SKM-1 (cell line): Measurements from ENCODE around the gene YPEL1.
"Not testable (repeated sequence)": the region's sequence is repeated elsewhere in the genome, so short reads cannot be mapped to it uniquely, and the experiment has no call there.

Experiments used
- DNase-seq: peaks from one replicate; lab custom pipeline; 2025; ENCODE audit not compliant: unreplicated experiment; lab: John Stamatoyannopoulos, UW

YPEL1 gene

GRCh38 chr22:21684492-21685163, 51.0 kb downstream of the YPEL1 start:
- DNase-seq: no peak

GRCh38 chr22:21683401-21683811, 52.2 kb downstream of the YPEL1 start:
- DNase-seq: no peak

- DNase-seq: no peak
Observed at GRCh38 chr22:21682385-21683175, 53.0 kb downstream of the YPEL1 start.

GRCh38 chr22:21681566-21682370, 53.8 kb downstream of the YPEL1 start:
- no peak for DNase-seq

GRCh38 chr22:21680830-21681565, 54.6 kb downstream of the YPEL1 start:
- no peak for DNase-seq

GRCh38 chr22:21679383-21679782, 56.2 kb downstream of the YPEL1 start:
- DNase-seq: no peak

- DNase-seq: not testable (repeated sequence)
Observed at GRCh38 chr22:21678842-21679241, 56.8 kb downstream of the YPEL1 start.

- no peak for DNase-seq
Observed at GRCh38 chr22:21677606-21678443, 57.8 kb downstream of the YPEL1 start.

GRCh38 chr22:21674638-21675245, 60.9 kb downstream of the YPEL1 start:
- DNase-seq: no peak

- no peak for DNase-seq
Observed at GRCh38 chr22:21673534-21674321, 61.9 kb downstream of the YPEL1 start.

GRCh38 chr22:21672107-21672629, 63.4 kb downstream of the YPEL1 start:
- DNase-seq: no peak

- no peak for DNase-seq
Observed at GRCh38 chr22:21669026-21669425, 66.6 kb downstream of the YPEL1 start.

- no peak for DNase-seq
Observed at GRCh38 chr22:21666786-21667185, 68.8 kb downstream of the YPEL1 start.

GRCh38 chr22:21665047-21665851, 70.3 kb downstream of the YPEL1 start:
- DNase-seq: no peak

- no peak for DNase-seq
Observed at GRCh38 chr22:21663738-21664137, 71.9 kb downstream of the YPEL1 start.

- DNase-seq: no peak
Observed at GRCh38 chr22:21661991-21662390, 73.6 kb downstream of the YPEL1 start.

- no peak for DNase-seq
Observed at GRCh38 chr22:21660904-21661303, 74.7 kb downstream of the YPEL1 start.
